Muscle of arm (tissue), 14 donors: ENCODE results near the gene PALD1. TPM values are rescaled to one million over a fixed set of nuclear protein-coding genes. Genes with fewer than 3 reads are reported as not detected.

Experiments used
- DNase-seq: peaks from one replicate; pipeline ENCODE4 v3.0.0-alpha.2; 2013
- long read RNA-seq, 11 donors: transcript quantifications; one replicate each; lab custom pipeline, GENCODE V29; 2026
- polyA plus RNA-seq, 12 donors: library from polyadenylated mRNA; unstranded; fragments of 120-200 nt; gene quantifications; one replicate each; pipeline ENCODE4 v1.2.1, GENCODE V29; 2013; ENCODE audit not compliant: insufficient read length in 12 of 12

PALD1 gene
- 10 to 100 TPM in 11 of 12 donors, not detected in 1; 10.7 to 17.9 (median 13.8) TPM for polyA plus RNA-seq
- long read RNA-seq, donor 1, full-length matches to known transcripts: 2 of 2 reads
- long read RNA-seq, donor 1, partial matches to known transcripts: 0 of 2 reads
- long read RNA-seq, donor 1, other reads (novel, unspliced or antisense): 0 of 2 reads
- long read RNA-seq, donor 2: 0 reads
- long read RNA-seq, donor 3, full-length matches to known transcripts: 2 of 2 reads
- long read RNA-seq, donor 3, partial matches to known transcripts: 0 of 2 reads
- long read RNA-seq, donor 3, other reads (novel, unspliced or antisense): 0 of 2 reads
- long read RNA-seq, donor 4: 0 reads
- long read RNA-seq, donor 5: 0 reads
- long read RNA-seq, donor 6, full-length matches to known transcripts: 2 of 8 reads
- long read RNA-seq, donor 6, partial matches to known transcripts: 6 of 8 reads
- long read RNA-seq, donor 6, other reads (novel, unspliced or antisense): 0 of 8 reads
- long read RNA-seq, donor 7, full-length matches to known transcripts: 1 of 1 reads
- long read RNA-seq, donor 7, partial matches to known transcripts: 0 of 1 reads
- long read RNA-seq, donor 7, other reads (novel, unspliced or antisense): 0 of 1 reads
- long read RNA-seq, donor 8, full-length matches to known transcripts: 1 of 1 reads
- long read RNA-seq, donor 8, partial matches to known transcripts: 0 of 1 reads
- long read RNA-seq, donor 8, other reads (novel, unspliced or antisense): 0 of 1 reads
- long read RNA-seq, donor 9, full-length matches to known transcripts: 3 of 3 reads
- long read RNA-seq, donor 9, partial matches to known transcripts: 0 of 3 reads
- long read RNA-seq, donor 9, other reads (novel, unspliced or antisense): 0 of 3 reads
- long read RNA-seq, donor 10: 0 reads
- long read RNA-seq, donor 11, full-length matches to known transcripts: 2 of 13 reads
- long read RNA-seq, donor 11, partial matches to known transcripts: 11 of 13 reads
- long read RNA-seq, donor 11, other reads (novel, unspliced or antisense): 0 of 13 reads

- peak; percentile 80 for DNase-seq
Observed at GRCh38 chr10:70478191-70479164, at the start of gene PALD1. TSS of gene PALD1 (plus strand) at chr10:70478767. CDS start at chr10:70525952, 47,185 bp downstream.

- DNase-seq: peak; percentile 34
Observed at GRCh38 chr10:70430493-70431445, 47.8 kb upstream of the PALD1 start.

DNA sequence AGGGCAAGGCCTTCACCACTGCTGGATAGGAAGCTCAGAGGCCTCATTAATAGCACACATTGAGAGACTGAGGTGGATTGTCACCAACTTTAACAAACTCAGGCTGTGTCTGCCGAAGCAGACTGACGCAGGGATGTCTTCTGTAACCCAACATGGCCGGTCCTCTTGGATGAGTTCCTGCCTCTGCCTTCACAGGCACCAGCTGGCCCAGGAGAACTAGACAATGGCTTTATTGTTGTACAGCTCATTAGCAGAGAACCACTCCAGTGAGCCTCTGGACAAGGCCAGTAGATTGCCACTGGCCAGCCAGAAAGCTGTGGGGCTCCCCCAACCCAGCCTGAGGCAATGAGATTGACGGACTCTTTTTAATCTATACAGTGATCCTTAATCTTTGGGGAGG, 46.5 kb upstream of the PALD1 start:
- DNase-seq: no peak

- DNase-seq: no peak
Observed at GRCh38 chr10:70432561-70433263, 45.9 kb upstream of the PALD1 start.

- no peak for DNase-seq
Observed at GRCh38 chr10:70433581-70434280, 44.8 kb upstream of the PALD1 start.

DNA sequence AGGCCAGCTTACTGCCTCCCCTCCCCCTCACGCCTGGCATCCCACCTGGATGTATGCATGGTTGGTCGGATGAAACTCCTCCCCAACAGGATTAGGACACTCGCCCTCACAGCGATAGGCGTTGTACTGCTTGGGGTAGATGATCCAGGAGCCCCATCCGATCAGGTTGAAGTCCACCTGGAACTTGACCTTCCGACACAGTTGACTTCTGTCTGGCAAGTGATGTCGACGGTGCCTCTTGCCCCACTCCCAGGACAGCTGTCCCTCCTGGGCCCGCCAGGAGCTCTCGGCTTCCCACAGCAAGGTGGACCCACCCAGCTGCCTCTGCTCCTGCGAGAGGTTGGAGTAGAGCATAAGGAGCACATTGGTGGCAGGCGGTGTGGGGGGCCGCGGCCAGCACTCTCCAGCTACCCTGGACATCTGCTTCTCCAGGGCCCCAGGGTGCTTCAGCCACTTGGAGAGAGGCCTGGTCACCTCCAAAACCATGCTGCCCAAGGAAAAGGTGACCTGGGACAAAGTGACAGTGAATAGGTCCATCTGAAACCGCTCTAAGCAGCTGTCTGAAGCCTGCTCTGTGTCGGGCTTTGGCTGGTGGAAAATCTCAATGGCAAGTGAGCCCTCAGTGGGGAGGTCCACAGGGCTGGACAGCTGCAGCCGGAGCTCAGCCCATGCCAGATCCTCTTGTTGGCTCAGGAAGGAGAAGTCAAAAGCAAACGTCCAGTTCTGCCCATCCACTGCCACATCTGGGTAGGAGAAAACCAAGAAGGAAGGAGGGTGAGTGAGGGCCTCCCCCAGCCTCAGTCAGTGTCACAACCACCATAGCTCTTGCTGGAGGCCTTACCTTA, 43.1 kb upstream of the PALD1 start:
- DNase-seq: no peak

GRCh38 chr10:70437721-70438120, 40.8 kb upstream of the PALD1 start:
- DNase-seq: no peak

GRCh38 chr10:70440296-70441160, 38.0 kb upstream of the PALD1 start:
- DNase-seq: no peak

DNA sequence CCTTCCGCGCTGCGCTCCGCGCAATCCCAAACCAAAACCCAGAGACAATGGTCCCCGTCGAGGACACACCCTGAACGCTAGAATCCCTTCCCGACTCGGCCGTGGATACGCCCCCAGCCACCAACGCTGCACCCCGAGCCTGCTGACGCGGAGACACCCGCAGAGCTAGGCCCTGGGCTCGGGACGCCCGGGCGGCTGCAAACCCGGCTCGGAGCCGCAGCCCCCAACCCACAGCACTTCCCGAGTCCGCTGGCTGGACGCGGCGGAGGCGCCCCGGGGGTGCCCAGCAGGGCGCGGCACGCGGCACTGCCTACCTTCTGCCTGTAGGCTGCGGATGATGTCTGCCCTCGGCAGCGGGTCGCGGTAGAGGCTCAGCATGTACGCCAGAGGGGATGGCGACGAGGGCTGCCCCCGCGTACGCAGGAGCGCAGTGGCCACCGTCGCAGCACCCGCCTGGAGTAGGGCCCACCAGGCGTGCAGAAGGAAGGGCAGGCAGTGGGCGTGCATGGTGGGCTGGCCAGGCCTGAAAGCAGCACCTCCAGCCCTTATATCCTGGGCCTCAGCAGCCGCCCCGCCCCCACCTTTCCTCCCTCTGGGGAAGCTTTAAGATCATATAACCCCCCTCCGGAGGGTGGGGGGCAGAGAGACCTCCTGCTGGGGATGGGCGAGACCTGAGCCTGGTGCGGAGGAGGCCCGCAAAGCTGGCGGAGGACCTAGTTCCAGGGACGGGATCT, 37.2 kb upstream of the PALD1 start, which contains the start of gene NODAL:
TSS of gene NODAL (minus strand) at position 521 of the 734 bp plus-strand sequence. CDS start at position 507, 14 bp downstream.
- no peak for DNase-seq

DNA sequence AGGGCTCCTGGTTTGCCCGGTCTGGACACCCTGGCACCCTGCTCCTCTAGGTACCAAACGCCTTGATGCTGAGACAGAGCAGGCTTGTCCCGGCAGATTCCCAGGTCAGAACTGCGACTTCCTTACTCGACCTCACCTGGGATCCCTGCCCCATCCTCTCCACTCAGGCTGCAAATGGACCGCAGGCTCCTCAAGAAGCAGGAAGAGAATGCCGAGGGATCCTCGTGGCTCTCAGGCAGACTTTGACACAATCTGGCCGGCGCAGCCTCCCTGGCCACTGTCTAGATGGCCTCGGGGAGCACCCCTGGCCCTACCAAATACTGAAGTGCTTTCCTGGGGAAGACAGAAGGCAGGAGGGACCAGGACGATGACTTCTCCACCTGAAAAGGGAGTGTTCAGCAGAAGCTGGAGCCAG, 36.7 kb upstream of the PALD1 start:
- DNase-seq: no peak

GRCh38 chr10:70442332-70442988, 36.1 kb upstream of the PALD1 start:
- no peak for DNase-seq

- DNase-seq: no peak
Observed at GRCh38 chr10:70444744-70445143, 33.8 kb upstream of the PALD1 start.

DNA sequence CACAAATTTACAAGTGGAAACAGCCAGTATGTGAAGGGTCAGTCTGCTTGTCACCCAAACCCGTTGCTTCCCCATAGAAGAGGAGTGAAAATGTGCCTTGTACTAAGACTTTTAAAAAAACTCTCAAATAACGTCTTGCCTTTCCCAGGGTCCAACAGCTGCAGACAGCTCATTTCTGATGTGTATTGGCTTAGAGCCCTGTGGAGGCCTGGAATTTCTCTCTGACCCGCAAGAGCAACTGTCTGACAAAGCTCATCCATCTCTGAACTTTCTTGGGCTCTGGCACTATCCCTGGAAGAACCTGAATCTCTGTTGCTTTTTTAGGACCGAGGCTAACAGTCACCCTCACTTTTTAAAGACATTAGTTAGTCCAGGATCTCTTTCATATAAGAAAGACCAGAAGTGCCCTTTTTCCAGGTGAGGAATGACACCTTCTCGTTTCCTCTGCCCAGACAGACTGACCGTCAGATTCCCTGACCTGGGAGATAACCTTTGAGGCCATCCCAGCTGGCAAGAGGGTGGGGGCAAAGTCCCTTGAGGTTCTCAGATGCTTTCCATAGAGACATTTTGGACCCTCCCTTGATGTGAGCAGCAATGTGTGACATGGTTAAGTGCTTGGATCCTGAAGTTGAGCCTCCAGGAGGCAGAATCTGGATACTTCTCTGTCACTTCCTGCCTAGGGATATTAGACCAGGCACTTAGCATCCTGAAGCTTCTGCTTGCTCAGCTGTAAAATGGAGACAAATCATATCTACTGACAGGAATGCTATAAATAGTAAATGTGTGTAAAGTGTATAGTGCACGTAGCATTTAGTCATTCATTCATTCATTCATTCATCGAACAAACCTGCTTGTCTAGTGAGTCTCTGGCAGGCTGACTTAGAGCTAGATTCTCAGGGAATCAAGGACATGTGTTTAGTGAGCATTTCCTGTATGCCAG, 32.6 kb upstream of the PALD1 start:
- DNase-seq: peak; percentile 64

- no peak for DNase-seq
Observed at GRCh38 chr10:70448236-70448635, 30.3 kb upstream of the PALD1 start.
